CD1c-positive myeloid dendritic cell (primary cell): Measurements from ENCODE around the gene AEBP1.
A peak's percentile ranks its signal among the peaks of the same experiment; 100 is the strongest.

Experiments
- DNase-seq: peaks from one replicate; pipeline ENCODE4 v3.0.0-alpha.2; 2016; ENCODE audit errors: extremely low spot score

Gene AEBP1

GRCh38 chr7:44142028-44142427 lies 37.9 kb downstream of the AEBP1 start:
- no peak for DNase-seq

- DNase-seq: no peak
Observed at GRCh38 chr7:44143646-44144250, 39.6 kb downstream of the AEBP1 start.

DNA sequence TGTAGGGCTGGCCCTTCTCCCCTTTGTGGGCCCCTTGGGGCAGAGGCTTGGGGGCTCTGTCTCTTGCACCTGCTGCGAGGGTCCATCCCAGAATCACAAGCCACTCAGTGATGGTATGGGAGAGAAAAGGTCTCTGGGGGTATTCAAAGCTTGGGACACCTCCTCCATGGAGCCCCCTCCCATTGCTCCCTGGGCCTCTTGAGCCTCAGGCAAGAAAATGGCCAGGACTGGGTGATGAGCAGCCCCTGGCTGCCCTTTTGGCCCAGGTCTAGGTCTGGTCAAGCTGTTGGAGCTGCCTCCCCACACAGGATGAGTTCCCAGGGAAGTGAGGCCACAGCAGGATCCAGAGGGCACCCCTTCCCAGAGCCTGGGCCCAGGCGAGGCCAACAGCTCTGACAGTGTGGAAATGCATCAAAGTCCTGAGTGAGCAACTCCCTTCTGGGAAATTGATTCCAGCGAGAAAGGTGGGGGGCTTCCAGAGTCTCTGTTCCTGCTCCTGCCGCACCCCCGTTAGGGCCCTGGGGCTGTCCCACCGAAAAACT lies 40.4 kb downstream of the AEBP1 start:
- DNase-seq: no peak

DNA sequence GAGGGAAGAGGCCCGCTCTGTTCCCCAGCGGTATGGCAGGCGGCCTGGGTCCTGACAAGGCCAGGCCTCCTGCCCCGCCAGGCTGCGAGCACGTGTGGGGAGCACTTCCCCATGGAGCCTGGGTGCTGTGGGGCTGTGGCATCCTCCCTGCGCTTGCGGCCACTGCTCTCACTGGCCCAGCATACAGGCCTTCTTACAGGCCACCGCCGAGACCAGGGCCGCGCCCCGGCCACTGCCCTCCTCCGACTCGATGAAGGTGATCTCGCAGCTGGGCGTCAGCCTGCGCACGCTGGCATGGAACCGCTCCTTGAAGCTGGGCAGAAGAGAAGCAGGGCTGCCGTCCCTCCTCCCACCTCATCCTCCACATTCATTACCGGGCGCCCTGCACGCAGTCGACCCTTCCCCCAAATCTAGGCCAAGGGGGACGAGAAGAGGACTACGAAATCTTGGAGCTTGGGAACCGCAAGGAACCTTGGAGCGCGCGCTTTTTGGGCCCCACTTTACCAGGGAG lies 40.9 kb downstream of the AEBP1 start:
- DNase-seq: no peak

DNA sequence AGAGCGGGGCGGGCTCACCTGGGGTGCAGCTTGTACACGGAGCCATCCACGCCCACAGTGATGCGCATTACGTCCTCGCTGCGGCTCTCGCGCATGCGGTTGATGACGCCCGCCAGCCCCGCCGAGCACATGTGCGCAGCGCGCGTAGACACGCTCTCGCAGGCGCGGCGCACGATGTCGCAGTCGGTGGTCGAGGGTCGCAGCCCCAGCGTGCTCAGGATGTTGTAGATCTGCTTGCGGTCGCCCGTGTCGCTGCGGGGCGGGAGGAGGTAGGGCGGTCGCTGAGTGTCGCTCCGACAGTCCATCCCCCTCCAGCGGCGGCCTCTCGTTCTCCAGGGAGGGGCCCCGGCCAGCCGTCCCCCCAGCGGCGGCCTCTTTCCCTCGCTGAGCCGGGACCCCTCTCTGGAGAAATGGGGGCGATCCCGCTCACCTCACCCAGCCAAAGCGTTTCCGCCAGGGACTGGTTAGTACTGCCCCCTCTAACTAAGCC lies 41.4 kb downstream of the AEBP1 start:
- peak; percentile 19 for DNase-seq

DNA sequence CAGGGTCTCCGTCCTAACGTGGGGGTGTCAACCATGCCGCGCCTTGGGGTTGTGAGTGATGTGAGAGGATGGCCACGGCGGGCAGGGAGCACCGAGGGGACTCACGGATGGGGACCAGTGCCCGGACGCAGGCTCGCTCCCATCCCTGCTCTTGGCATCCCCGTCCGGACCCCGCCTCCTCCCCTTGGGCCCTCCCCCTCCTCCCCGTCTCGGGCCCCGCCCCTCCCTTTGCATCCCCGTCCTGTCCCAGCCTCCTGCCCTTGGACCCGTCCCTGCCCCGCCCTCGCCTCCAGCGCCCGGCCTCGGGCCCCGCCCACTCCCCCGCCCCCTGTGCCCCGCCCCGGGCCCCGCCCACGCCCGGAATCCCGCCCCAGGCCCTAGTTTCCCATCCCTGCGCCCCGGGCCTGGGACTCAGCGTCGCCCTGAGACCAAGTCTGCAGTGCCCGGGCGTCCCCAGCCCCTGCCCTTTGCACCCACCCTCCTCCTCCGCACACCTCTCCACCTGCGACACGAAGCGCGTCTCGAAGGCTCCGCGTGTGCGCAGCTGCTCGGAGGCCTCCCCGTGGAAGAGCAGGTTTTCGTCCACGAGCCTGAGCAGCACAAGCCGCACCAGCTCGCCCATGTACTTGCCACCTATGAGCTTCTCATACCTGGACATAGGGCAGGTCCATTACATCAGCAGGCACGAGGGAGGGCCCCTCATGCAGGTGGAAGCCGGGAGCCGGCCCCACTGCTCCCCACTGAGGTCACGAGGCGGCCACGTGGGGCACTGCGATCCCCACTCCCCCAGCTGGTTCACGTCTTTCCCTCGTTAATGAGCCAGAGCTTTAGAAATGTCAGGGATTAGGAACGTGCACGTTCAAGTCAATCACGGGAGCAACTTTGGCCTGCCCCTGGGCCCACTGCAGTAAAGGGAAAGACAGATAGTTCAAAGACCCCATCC lies 42.1 kb downstream of the AEBP1 start:
- peak; percentile 53 for DNase-seq

- DNase-seq: no peak
Observed at GRCh38 chr7:44147026-44147991, 43.2 kb downstream of the AEBP1 start.

DNA sequence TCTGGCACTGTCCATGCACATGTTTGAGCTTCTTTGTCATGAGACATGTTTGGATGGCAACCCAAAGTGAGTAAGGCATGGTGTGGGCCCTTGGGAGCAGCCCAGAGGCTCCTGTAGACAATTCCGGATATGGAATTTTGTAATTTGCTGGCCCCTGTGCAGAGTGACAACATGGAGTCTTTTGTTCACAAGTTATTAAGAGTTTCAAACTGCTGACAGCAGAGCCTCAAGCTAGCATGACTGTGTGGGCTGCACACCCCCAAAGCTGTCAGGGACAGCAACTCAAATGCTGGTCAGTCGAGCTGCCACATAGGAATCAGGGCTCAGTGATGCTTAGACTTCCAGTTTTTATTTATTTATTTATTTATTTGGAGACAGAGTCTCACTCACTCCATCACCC lies 44.0 kb downstream of the AEBP1 start:
- no peak for DNase-seq

- DNase-seq: no peak
Observed at GRCh38 chr7:44148961-44149536, 44.9 kb downstream of the AEBP1 start.

DNA sequence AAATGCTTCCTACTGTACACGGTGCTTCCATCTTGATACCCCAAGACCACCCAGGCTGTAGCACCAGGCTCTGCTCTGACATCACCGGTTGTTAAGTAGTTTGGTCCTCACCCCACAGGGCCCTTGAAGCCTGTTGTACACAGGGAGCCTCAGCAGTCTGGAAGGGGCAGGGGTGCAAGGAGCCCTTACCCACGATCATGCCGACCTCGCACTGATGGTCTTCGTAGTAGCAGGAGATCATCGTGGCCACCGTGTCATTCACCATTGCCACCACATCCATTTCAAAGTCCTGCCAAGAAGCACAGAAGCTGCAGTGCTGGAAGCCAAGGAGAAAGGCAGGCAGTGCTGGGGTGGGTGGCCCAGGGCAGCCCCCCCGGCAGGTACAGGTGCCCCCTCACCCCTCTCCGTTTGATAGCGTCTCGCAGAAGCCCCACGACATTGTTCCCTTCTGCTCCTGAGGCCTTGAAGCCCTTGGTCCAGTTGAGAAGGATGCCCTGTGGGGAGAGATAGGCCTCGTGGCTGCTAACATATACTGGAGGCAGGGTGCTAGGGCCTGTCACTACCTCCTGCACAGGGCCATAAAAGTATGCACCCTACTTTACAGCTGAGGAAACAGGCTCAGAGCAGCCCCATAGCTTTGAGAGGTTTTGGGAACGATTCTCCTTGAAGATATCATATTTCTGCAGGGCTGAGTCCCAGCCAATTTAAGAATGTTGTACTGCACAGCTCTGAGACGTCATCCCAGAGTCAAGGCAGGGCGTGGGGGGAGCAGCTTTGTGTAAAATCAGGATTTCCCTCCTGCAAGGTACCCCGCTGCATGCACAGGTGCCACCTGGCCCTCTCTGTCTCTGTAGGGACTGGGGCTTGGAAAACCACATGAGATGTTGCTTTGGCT lies 45.7 kb downstream of the AEBP1 start:
- DNase-seq: no peak

DNA sequence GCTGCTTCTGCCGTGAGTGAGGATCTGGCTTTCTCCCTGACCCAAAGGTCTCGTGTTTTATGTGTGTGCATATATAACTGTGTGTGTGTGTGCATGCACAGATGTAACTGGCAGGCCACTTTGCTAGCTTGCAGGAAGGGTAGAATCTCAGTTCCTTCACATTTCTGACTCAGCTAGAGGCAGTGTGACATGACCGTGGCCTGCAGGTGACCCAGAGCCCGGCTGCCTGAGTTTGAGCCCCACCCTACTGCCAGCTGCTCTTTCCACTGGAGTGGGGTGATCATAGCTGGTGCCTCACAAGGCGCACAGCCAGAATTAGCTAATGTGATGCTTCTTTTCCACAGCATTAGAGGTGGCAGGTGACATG lies 46.3 kb downstream of the AEBP1 start:
- peak; percentile 21 for DNase-seq

DNA sequence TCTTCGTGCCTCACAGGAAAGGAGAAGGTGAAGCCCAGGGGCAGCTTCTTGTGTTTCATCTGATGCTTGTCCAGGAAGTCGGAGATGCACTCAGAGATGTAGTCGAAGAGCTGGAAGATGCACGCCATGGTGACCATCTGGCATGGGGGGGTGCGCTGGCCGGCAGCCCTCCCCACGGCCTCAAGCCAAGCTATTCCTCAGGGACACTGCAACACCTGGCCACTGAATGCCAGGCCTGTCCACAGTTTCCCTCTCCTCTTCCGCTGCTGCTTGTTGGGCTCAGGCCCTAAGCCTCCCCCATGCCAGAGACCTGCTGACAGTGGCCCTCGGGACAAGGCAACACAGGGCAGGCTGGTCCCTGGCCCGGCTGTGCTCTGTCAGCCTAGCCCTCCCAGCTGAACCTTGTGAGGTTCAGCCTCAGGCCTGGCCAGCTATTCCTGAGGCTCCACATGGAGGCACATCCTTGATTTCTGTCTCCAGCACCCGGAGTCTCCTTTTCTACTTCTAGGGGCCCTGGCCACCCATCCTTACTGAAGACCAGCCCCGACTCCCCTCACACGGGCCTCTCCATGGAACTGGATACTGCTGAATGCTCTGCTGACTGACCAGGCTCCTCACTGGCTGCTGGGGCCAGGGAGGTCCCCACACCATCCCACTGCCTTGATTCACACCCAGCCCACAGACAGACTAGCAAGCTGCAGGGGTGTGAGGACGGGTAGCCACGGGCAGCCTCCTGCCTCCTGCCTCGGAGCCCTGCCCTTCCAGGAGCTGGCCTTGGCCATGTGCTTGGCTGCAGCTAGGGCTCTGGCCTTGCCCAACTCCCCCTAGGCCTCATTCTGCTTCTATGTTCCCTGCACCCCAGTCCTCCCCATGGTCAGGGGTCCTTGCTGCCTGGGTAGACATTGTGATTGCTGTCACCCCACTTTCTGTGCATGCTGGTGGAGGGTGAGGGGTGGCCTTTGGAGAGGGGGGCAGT lies 47.1 kb downstream of the AEBP1 start:
- no peak for DNase-seq

GRCh38 chr7:44151956-44152355 lies 47.8 kb downstream of the AEBP1 start:
- no peak for DNase-seq

GRCh38 chr7:44152971-44153947 lies 49.1 kb downstream of the AEBP1 start:
- DNase-seq: no peak

DNA sequence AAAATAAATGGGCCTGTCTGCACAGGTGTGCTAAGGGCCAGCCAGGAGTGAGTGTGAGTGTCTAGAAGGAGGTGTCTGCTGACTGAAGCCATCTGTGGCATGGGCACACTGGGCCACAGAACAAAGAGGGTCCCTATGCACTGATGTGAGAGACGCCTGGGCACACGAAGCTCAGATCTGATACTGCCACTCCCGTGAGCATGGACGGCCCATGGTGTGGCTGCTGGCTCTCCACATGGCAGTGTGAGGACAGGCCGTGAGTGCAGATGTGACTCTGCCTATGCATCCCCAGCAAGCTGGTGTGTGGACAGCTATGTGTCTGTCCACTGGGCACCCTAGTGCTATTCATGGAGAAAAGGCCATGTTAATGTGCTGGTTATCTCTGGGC lies 49.8 kb downstream of the AEBP1 start:
- DNase-seq: no peak

GRCh38 chr7:44154703-44155102 lies 50.6 kb downstream of the AEBP1 start:
- no peak for DNase-seq
